Thoracic aorta (tissue), 2 donors: ENCODE measurements around the gene GOLGA3. TPM values are rescaled to one million over a fixed set of nuclear protein-coding genes. Genes with fewer than 3 reads are reported as not detected.
"Not testable (repeated sequence)": the region's sequence is repeated elsewhere in the genome, so short reads cannot be mapped to it uniquely, and the experiment has no call there.

ENCODE experiments used
- ATAC-seq: fragments of 150-250 bp; one replicate; pipeline ENCODE4 v1.8.0; 2017; ENCODE audit warnings: low read depth; ENCODE audit not compliant: insufficient number of reproducible peaks, low FRiP score
- DNase-seq: peaks from one replicate; pipeline ENCODE4 v3.0.0-alpha.2; 2020; ENCODE audit warnings: low spot score
- H3K27ac ChIP-seq, 2 donors: fragments of 200-600 bp; sonication (generic); 1 replicate in 1 of 2; 2 replicates in 1 of 2; pipeline ENCODE4 v1.5.1; 2016; ENCODE audit warnings: mild to moderate bottlenecking in 2 of 2, moderate library complexity in 2 of 2
- H3K27me3 ChIP-seq: fragments of 200-600 bp; sonication (generic); replicated peaks from 2 replicates; pipeline ENCODE4 v1.6.0; 2016; ENCODE audit warnings: mild to moderate bottlenecking; ENCODE audit not compliant: insufficient read depth
- H3K36me3 ChIP-seq: fragments of 200-600 bp; sonication (generic); one replicate; pipeline ENCODE4 v1.5.1; 2016
- H3K4me1 ChIP-seq, 2 donors: fragments of 200-600 bp; sonication (generic); 1 replicate in 1 of 2; 2 replicates in 1 of 2; pipeline versions ENCODE4 v1.5.1 to v1.6.0; 2016; ENCODE audit warnings: low read depth in 2 of 2, mild to moderate bottlenecking in 1 of 2; ENCODE audit not compliant: control insufficient read depth in 1 of 2
- H3K4me3 ChIP-seq: fragments of 200-600 bp; sonication (generic); 2 replicates; pipeline ENCODE4 v1.5.1; 2016; ENCODE audit warnings: mild to moderate bottlenecking
- H3K9me3 ChIP-seq: fragments of 200-600 bp; sonication (generic); 2 replicates; pipeline ENCODE4 v1.5.1; 2016
- CTCF ChIP-seq: fragments of 200-600 bp; sonication (generic); IDR thresholded peaks from one replicate; pipeline ENCODE4 v1.5.1; 2019; ENCODE audit warnings: antibody characterized with exemption
- total RNA-seq, 2 donors: library from RNA; depleted of rRNA; stranded (reverse); fragments of >200 nt; gene quantifications; one replicate each; pipeline versions ENCODE4 v1.1.0 to v1.2.3, GENCODE V29; 2016

Gene GOLGA3
- total RNA-seq, 2 donors from 2014 or later, result 125 to 137 TPM

- H3K4me3 ChIP-seq, result no peak overlapping the region
- no peak for ATAC-seq
- H3K36me3 ChIP-seq, result peaks cover 80% of the 10 kb centered on the region
Measured at GRCh38 chr12:132856581-132856980, 27.9 kb upstream of the GOLGA3 start.

GRCh38 chr12:132855211-132855610 lies 26.5 kb upstream of the GOLGA3 start:
- not testable (repeated sequence) for DNase-seq, H3K4me3 ChIP-seq, H3K9me3 ChIP-seq, H3K27me3 ChIP-seq, ATAC-seq, H3K4me1 ChIP-seq, H3K27ac ChIP-seq
- H3K36me3 ChIP-seq, result peaks cover 78% of the 10 kb centered on the region

More at GRCh38 chr12:132856581-132856980, 27.9 kb upstream of the GOLGA3 start:
- Histone ChIP-seq H3K9me3 (no peaks in the 10 kb centered on the region), H3K4me1 (no peaks in the 10 kb centered on the region), H3K27ac (no peak overlapping the region), H3K27me3 (no peaks in the 10 kb centered on the region)
- TF ChIP-seq CTCF, result no peak
- no peak for DNase-seq

GRCh38 chr12:132853285-132854092 lies 24.8 kb upstream of the GOLGA3 start:
- H3K36me3 ChIP-seq, result peaks cover 82% of the 10 kb centered on the region
- H3K9me3 ChIP-seq, result no peaks in the 10 kb centered on the region
- H3K4me1 ChIP-seq, result no peaks in the 10 kb centered on the region
- H3K27ac ChIP-seq, result no peak overlapping the region
- no peak overlapping the region for H3K4me3 ChIP-seq
- DNase-seq, result no peak
- no peaks in the 10 kb centered on the region for H3K27me3 ChIP-seq
- TF ChIP-seq CTCF, result no peak
- no peak for ATAC-seq

- TF ChIP-seq CTCF, result no peak
- ATAC-seq (no peak), DNase-seq (no peak)
- Histone ChIP-seq H3K27ac (no peak overlapping the region), H3K4me1 (no peaks in the 10 kb centered on the region), H3K36me3 (peaks cover 83% of the 10 kb centered on the region), H3K9me3 (no peaks in the 10 kb centered on the region), H3K27me3 (no peaks in the 10 kb centered on the region), H3K4me3 (no peak overlapping the region)
Measured at GRCh38 chr12:132852496-132852895, 23.8 kb upstream of the GOLGA3 start.

- Histone ChIP-seq H3K4me1 (no peaks in the 10 kb centered on the region), H3K4me3 (no peak overlapping the region), H3K36me3 (peaks cover 86% of the 10 kb centered on the region), H3K27ac (no peak overlapping the region), H3K27me3 (no peaks in the 10 kb centered on the region), H3K9me3 (no peaks in the 10 kb centered on the region)
- DNase-seq (no peak), ATAC-seq (no peak)
- TF ChIP-seq CTCF, result no peak
Measured at GRCh38 chr12:132851465-132851864, 22.8 kb upstream of the GOLGA3 start.
